Coronary artery (tissue), 2 donors: ENCODE data around the gene BSPRY.
"Not testable (repeated sequence)": the region's sequence is repeated elsewhere in the genome, so short reads cannot be mapped to it uniquely, and the experiment has no call there.

Source experiments
- DNase-seq: peaks from one replicate; pipeline ENCODE4 v3.0.0-alpha.2; 2017; ENCODE audit warnings: low spot score
- H3K27ac ChIP-seq, 2 donors: fragments of 200-600 bp; sonication (generic); one replicate each; pipeline ENCODE4 v1.5.1; 2016 to 2019
- H3K4me3 ChIP-seq: fragments of 200-600 bp; sonication (generic); 2 replicates; pipeline ENCODE4 v1.5.1; 2016; ENCODE audit warnings: mild to moderate bottlenecking, moderate library complexity
- CTCF ChIP-seq: fragments of 200-600 bp; sonication (generic); IDR thresholded peaks from one replicate; pipeline ENCODE4 v1.5.1; 2019; ENCODE audit warnings: antibody characterized with exemption

BSPRY gene

GRCh38 chr9:113403646-113404045, 54.3 kb downstream of the BSPRY start:
- no peak for TF ChIP-seq CTCF

DNA sequence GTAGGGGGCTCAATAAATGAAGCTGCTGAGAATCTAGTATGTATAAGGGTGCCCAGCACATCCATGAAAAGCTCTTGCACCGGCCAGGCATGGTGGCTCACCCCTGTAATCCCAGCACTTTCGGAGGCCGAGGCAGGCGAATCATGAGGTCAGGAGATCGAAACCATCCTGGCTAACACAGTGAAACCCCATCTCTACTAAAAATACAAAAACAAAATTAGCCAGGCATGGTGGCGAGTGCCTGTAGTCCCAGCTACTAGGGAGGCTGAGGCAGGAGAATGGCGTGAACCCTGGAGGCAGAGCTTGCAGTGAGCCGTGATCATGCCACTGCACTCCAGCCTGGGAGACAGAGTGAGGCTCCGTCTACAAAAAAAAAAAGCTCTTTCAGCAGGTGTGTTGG, 57.0 kb downstream of the BSPRY start:
- H3K4me3 ChIP-seq, DNase-seq, H3K27ac ChIP-seq: not testable (repeated sequence)

More at GRCh38 chr9:113403646-113404045, 54.3 kb downstream of the BSPRY start:
- DNase-seq: no peak
- no peak overlapping the region for H3K4me3 ChIP-seq
- no peak overlapping the region for H3K27ac ChIP-seq

DNA sequence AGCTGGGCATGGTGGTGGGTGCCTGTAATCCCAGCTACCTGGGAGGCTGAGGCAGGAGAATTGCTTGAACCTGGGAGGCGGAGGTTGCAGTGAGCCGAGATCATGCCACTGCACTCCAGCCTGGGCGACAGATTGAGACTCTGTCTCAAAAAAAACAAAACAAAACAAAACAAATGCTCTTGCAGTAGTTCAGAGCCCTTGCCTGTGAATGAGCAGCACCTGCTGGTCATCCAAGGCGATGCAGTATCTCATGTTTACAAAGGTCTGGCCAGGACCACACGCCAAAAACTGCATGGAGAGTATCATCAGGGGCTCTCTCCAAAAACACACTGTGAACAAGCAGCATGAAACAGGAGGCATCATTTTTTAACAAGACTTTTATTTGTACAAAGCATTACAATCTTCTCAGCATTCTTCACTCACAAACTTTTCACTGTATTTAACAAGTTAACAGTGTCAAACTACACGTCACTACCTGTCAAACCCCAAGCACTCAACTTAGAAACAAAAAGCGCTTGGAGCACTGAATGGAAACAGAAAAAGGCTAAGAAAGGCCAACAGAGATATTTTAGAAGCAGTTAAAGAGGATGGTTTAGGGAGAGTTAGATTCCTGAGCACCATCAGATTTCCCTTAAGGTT, 57.7 kb downstream of the BSPRY start:
- H3K27ac ChIP-seq, DNase-seq, H3K4me3 ChIP-seq: not testable (repeated sequence)
- peak; percentile 27 for TF ChIP-seq CTCF

DNA sequence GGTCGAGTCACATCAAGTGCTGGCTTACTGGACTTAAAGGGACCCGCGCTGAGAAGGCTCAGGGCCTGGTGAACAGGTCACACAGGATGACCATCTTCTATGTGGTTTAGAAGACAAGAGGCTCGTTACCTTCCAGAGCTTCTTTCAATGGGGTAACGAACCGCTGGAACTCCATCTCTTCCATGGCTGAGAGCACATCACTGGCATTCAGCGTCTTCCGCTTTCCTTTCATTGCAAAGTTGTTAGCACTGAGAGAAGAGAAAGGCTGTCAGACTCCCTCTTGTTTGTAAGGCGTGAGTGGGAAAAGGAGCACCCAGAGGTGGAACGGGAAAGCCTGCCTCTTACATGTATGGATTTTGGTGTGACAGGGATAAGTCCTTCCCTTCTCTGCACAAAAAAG, 60.1 kb downstream of the BSPRY start:
- no peak for DNase-seq
- no peak for TF ChIP-seq CTCF
- peak overlapping the region; percentile 95 to 97 for H3K27ac ChIP-seq
- H3K4me3 ChIP-seq: peak overlapping the region; percentile 79

DNA sequence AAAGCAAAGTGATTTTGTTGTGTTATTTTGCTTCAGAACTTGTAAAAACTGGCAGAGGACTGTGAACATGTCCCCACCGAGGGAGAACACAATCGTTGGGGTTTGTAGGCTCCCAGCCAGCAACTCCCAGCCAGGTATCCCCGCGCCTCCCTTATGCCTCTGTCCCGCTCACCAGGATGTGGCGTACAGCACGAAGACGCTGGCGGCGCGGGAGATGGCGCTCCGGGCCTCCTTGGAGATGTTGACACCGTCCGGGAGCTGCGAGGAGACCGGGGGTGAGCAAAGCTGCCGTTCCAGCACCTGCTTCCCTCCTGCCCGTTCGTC, 60.5 kb downstream of the BSPRY start:
- H3K27ac ChIP-seq: peak overlapping the region; percentile 95 to 97
- TF ChIP-seq CTCF: no peak
- no peak for DNase-seq

GRCh38 chr9:113410207-113410864, 61.0 kb downstream of the BSPRY start, which contains the start of the genes C9orf43 and POLE3:
TSS of gene C9orf43 (plus strand) at chr9:113410747. CDS start at chr9:113413494, 2,747 bp downstream.
TSS of gene POLE3 (minus strand) at chr9:113410675. CDS start at chr9:113410293, 382 bp downstream.
- peak within 1 kb of the TSS; percentile 95 to 97 for H3K27ac ChIP-seq
- no peak for TF ChIP-seq CTCF
- peak within 1 kb of the TSS; percentile 79 for H3K4me3 ChIP-seq
- DNase-seq: peak; percentile 96

More for the DNA sequence above, 60.5 kb downstream of the BSPRY start:
- H3K4me3 ChIP-seq: peak overlapping the region; percentile 79

- H3K27ac ChIP-seq: no peak overlapping the region
- no peak for TF ChIP-seq CTCF
- no peak for DNase-seq
- no peak overlapping the region for H3K4me3 ChIP-seq
Observed at GRCh38 chr9:113416149-113416721, 66.9 kb downstream of the BSPRY start.
